Nephron (organoid): ENCODE measurements around the gene FAM184A.

Experiments
- H3K27ac Mint-ChIP-seq, 3 experiments: 2 replicates each; pipeline ENCODE4 v1.8.0; 2020; ENCODE audit warnings: mixed read lengths in 3 of 3, mild to moderate bottlenecking in 2 of 3, moderate library complexity in 1 of 3
- H3K27me3 Mint-ChIP-seq: 2 replicates; pipeline ENCODE4 v1.8.0; 2021; ENCODE audit warnings: low read depth, mild to moderate bottlenecking, moderate library complexity, mixed read lengths
- H3K36me3 Mint-ChIP-seq: 2 replicates; pipeline ENCODE4 v1.8.0; 2020; ENCODE audit warnings: low read depth, mixed read lengths
- H3K4me1 Mint-ChIP-seq: 2 replicates; pipeline ENCODE4 v1.8.0; 2020; ENCODE audit warnings: mixed read lengths
- H3K4me3 Mint-ChIP-seq, 3 experiments: 2 replicates each; pipeline ENCODE4 v1.8.0; 2020; ENCODE audit warnings: mild to moderate bottlenecking in 3 of 3, mixed read lengths in 3 of 3, moderate library complexity in 2 of 3
- H3K9me3 Mint-ChIP-seq: 2 replicates; pipeline ENCODE4 v1.8.0; 2020; ENCODE audit warnings: mixed read lengths
- TF ChIP-seq, protein P1 (sequence below), 3 experiments: fragments of 200-600 bp; sonication (generic); IDR thresholded peaks; one replicate each; pipeline ENCODE4 v1.5.0; 2021; ENCODE audit warnings: antibody characterized with exemption in 3 of 3; ENCODE audit not compliant: unreplicated experiment in 3 of 3

Gene FAM184A

DNA sequence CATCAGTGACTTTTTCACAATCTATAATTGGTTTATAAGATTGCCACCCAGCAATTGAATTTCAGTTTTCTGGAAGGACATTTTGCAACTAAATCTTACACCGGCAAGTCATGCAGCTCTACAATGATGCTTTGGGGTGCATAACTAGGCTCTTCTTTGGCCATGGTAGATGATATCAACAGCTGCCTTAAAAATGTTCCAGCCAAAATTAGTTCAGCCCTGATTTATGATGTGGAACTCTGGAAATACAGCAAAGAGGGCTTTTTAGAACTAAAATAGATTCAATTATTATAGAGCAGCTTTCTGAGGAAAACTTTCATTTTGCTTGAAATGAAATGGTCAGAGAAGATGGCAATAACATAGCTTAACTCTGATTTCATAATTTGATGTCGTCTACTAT is 125.1 kb downstream of the FAM184A start:
- no peak overlapping the region for H3K4me3 Mint-ChIP-seq
- H3K27me3 Mint-ChIP-seq: no peaks in the 10 kb centered on the region
- peaks cover 6% of the 10 kb centered on the region for H3K4me1 Mint-ChIP-seq
- no peak overlapping the region for H3K27ac Mint-ChIP-seq
- TF ChIP-seq, protein P1, sequence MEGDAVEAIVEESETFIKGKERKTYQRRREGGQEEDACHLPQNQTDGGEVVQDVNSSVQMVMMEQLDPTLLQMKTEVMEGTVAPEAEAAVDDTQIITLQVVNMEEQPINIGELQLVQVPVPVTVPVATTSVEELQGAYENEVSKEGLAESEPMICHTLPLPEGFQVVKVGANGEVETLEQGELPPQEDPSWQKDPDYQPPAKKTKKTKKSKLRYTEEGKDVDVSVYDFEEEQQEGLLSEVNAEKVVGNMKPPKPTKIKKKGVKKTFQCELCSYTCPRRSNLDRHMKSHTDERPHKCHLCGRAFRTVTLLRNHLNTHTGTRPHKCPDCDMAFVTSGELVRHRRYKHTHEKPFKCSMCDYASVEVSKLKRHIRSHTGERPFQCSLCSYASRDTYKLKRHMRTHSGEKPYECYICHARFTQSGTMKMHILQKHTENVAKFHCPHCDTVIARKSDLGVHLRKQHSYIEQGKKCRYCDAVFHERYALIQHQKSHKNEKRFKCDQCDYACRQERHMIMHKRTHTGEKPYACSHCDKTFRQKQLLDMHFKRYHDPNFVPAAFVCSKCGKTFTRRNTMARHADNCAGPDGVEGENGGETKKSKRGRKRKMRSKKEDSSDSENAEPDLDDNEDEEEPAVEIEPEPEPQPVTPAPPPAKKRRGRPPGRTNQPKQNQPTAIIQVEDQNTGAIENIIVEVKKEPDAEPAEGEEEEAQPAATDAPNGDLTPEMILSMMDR (IDR thresholded peaks at IDR 0.05; ENCODE audit: unreplicated experiment in 3 of 3): no peak
- H3K9me3 Mint-ChIP-seq: peaks cover 12% of the 10 kb centered on the region
- no peaks in the 10 kb centered on the region for H3K36me3 Mint-ChIP-seq

GRCh38 chr6:118952683-118953082 is 125.8 kb downstream of the FAM184A start:
- no peak overlapping the region for H3K27ac Mint-ChIP-seq
- TF ChIP-seq, protein P1 (IDR thresholded peaks at IDR 0.05; ENCODE audit: unreplicated experiment in 3 of 3): no peak
- H3K36me3 Mint-ChIP-seq: peaks cover under 1% of the 10 kb centered on the region
- peaks cover 6% of the 10 kb centered on the region for H3K4me1 Mint-ChIP-seq
- no peak overlapping the region for H3K4me3 Mint-ChIP-seq
- peaks cover 12% of the 10 kb centered on the region for H3K9me3 Mint-ChIP-seq
- H3K27me3 Mint-ChIP-seq: no peaks in the 10 kb centered on the region

- H3K36me3 Mint-ChIP-seq: peaks cover 31% of the 10 kb centered on the region
- TF ChIP-seq, protein P1 (IDR thresholded peaks at IDR 0.05; ENCODE audit: unreplicated experiment in 3 of 3): no peak
These were observed 133.2 kb downstream of the FAM184A start for GRCh38 chr6:118945217-118945616.

GRCh38 chr6:118940770-118941169 is 137.7 kb downstream of the FAM184A start:
- TF ChIP-seq, protein P1 (IDR thresholded peaks at IDR 0.05; ENCODE audit: unreplicated experiment in 3 of 3): no peak
- Mint-ChIP-seq H3K27me3 (peaks cover 6% of the 10 kb centered on the region), H3K4me3 (no peak overlapping the region), H3K4me1 (peaks cover 8% of the 10 kb centered on the region), H3K9me3 (peaks cover 37% of the 10 kb centered on the region), H3K36me3 (peaks cover 39% of the 10 kb centered on the region), H3K27ac (no peak overlapping the region)

More at GRCh38 chr6:118945217-118945616, 133.2 kb downstream of the FAM184A start:
- Mint-ChIP-seq H3K9me3 (peaks cover 62% of the 10 kb centered on the region), H3K27me3 (no peaks in the 10 kb centered on the region), H3K27ac (no peak overlapping the region), H3K4me1 (no peaks in the 10 kb centered on the region), H3K4me3 (no peak overlapping the region)

DNA sequence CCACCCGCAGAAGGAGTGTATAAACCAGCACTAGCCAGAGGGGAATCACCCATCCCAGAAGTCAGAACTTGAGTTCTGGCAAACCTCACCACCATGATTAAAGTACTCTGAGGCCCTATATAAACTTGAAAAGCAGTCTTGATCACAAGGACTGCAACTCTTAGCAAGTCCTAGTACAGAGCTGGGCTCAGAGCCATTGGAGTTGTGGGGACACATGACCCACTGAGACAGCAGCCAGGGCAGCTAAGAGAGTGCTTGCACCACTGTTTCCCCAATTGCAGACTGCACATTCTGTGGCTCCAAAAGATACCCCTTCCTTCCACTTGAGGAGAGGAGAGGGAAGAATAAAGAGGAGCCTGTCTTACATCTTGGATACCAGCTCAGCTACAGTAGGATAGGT is 138.8 kb downstream of the FAM184A start:
- H3K4me1 Mint-ChIP-seq: peaks cover 15% of the 10 kb centered on the region
- no peak overlapping the region for H3K4me3 Mint-ChIP-seq
- H3K27ac Mint-ChIP-seq: no peak overlapping the region
- TF ChIP-seq, protein P1 (IDR thresholded peaks at IDR 0.05; ENCODE audit: unreplicated experiment in 3 of 3): no peak
- H3K36me3 Mint-ChIP-seq: peaks cover 38% of the 10 kb centered on the region
- H3K27me3 Mint-ChIP-seq: peaks cover 6% of the 10 kb centered on the region
- peaks cover 26% of the 10 kb centered on the region for H3K9me3 Mint-ChIP-seq

- Mint-ChIP-seq H3K36me3 (peaks cover 25% of the 10 kb centered on the region), H3K4me1 (peaks cover 31% of the 10 kb centered on the region), H3K27me3 (peaks cover 6% of the 10 kb centered on the region), H3K9me3 (peaks cover 4% of the 10 kb centered on the region), H3K27ac (peak overlapping the region; percentile 95 to 96 (median 95)), H3K4me3 (peak overlapping the region; percentile 92 to 97 (median 96))
- TF ChIP-seq, protein P1 (IDR thresholded peaks at IDR 0.05; ENCODE audit: unreplicated experiment in 3 of 3): no peak
These were observed 142.3 kb downstream of the FAM184A start for GRCh38 chr6:118935978-118936703.
